ENCODE data around the gene TMEM53.

TMEM53 gene

DNA sequence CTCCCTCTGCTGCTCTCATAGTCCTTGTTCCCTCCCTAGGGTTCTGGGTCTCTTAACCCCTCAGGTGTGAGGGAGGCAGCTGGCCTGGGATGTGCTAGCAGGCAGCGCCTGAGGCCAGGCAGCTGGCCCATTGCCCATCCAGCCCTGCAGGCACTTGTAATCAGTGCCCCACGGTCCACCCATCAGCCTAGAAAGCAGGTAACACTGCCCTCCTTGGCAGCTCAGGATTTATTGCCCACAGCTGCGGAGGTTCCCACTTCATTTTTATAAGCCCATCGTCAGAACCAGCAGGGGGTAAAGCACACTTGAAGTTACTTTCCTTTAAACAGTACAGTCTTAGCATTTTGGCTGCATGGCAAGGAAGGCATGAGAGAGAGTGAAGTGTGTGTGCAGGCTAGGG is 70.6 kb downstream of the TMEM53 start:
- no peak for DNase-seq (ENCODE audit: low read depth)
